PC-3 (cell line): ENCODE data around the gene HMG20A. TPM values are rescaled to one million over a fixed set of nuclear protein-coding genes. Genes with fewer than 3 reads are reported as not detected.

Source experiments
- ATAC-seq: fragments of 200-7000 bp; cut with Tn5 transposase; 2 replicates; pipeline ENCODE4 v1.9.1; 2020; ENCODE audit warnings: mild to moderate bottlenecking, moderate library complexity
- BruUV-seq: library from RNA; stranded (reverse); fragments of 400-500 nt; replicated peaks from 2 replicates; lab custom pipeline; 2021; lab: Mats Ljungman, UMichigan
- CTCF ChIA-PET: fragments of 300-600 bp; sonication (Branson Sonifier 250); formaldehyde crosslinking; loops from one replicate; lab custom pipeline; 2022; ENCODE audit warnings: antibody characterized with exemption; lab: Charles Lee
- POLR2A ChIA-PET: fragments of 300-600 bp; sonication (Branson Sonifier 250); formaldehyde crosslinking; loops from one replicate; lab custom pipeline; 2022; ENCODE audit warnings: antibody characterized with exemption; ENCODE audit not compliant: unreplicated experiment; lab: Charles Lee
- DNase-seq: peaks from one replicate; pipeline ENCODE4 v3.0.0-alpha.2; 2015
- H2AFZ ChIP-seq: fragments of 300-600 bp; sonication (generic); 2 replicates; pipeline ENCODE4 v1.6.0; 2016; ENCODE audit warnings: antibody characterized with exemption, low read length
- H3F3A ChIP-seq: fragments of 300-600 bp; sonication (generic); one replicate; pipeline ENCODE4 v1.6.0; 2017; ENCODE audit warnings: antibody characterized with exemption, low read length, control low read depth, mild to moderate bottlenecking; ENCODE audit not compliant: unreplicated experiment
- H3K27ac ChIP-seq: fragments of 300-600 bp; sonication (generic); 2 replicates; pipeline ENCODE4 v1.5.1; 2016; ENCODE audit warnings: mild to moderate bottlenecking, low read length
- H3K27me3 ChIP-seq: fragments of 300-600 bp; sonication (generic); 2 replicates; pipeline ENCODE4 v1.6.1; 2016; ENCODE audit warnings: low read length, mixed read lengths
- H3K36me3 ChIP-seq: fragments of 300-600 bp; sonication (generic); 2 replicates; pipeline ENCODE4 v1.6.1; 2016; ENCODE audit warnings: low read depth, mixed run types, low read length, mixed read lengths
- H3K4me1 ChIP-seq: fragments of 300-600 bp; sonication (generic); 2 replicates; pipeline ENCODE4 v1.5.1; 2016; ENCODE audit warnings: low read length; ENCODE audit not compliant: insufficient read depth
- H3K4me2 ChIP-seq: fragments of 300-600 bp; sonication (generic); 2 replicates; pipeline ENCODE4 v1.6.0; 2016; ENCODE audit warnings: low read length
- H3K4me3 ChIP-seq: fragments of 300-600 bp; sonication (generic); 2 replicates; pipeline ENCODE4 v1.5.1; 2016; ENCODE audit warnings: mild to moderate bottlenecking, low read length, mixed read lengths
- H3K79me2 ChIP-seq: fragments of 300-600 bp; sonication (generic); 2 replicates; pipeline ENCODE4 v1.6.1; 2017; ENCODE audit warnings: low read length, mixed read lengths
- H3K9ac ChIP-seq: fragments of 300-600 bp; sonication (generic); 2 replicates; pipeline ENCODE4 v1.6.0; 2016; ENCODE audit warnings: mild to moderate bottlenecking, low read length
- H3K9me2 ChIP-seq: fragments of 300-600 bp; sonication (generic); replicated peaks from 2 replicates; pipeline ENCODE4 v1.6.1; 2016; ENCODE audit warnings: mixed run types, low read length, mixed read lengths
- H3K9me3 ChIP-seq: fragments of 300-600 bp; sonication (generic); 2 replicates; pipeline ENCODE4 v1.6.1; 2016; ENCODE audit warnings: low read length, mixed read lengths
- H4K20me1 ChIP-seq: fragments of 300-600 bp; sonication (generic); 2 replicates; pipeline ENCODE4 v1.6.1; 2016; ENCODE audit warnings: low read length, mixed read lengths
- EZH2 ChIP-seq: fragments of 300-600 bp; sonication (generic); IDR thresholded peaks from one replicate; pipeline ENCODE4 v1.6.1; 2017; ENCODE audit warnings: antibody characterized with exemption, mild to moderate bottlenecking, low read length; ENCODE audit not compliant: unreplicated experiment
- EZH2phosphoT487 ChIP-seq: fragments of 300-600 bp; sonication (generic); IDR thresholded peaks from 2 replicates; pipeline ENCODE4 v1.6.1; 2018; ENCODE audit warnings: mild to moderate bottlenecking, antibody characterized with exemption, low read length, borderline replicate concordance
- intact Hi-C: fragments of 100-400 bp; cut with micrococcal nuclease; formaldehyde crosslinking; loops from 2 replicates; pipeline ENCODE4 v1.9.0; 2023
- total RNA-seq: library from RNA; depleted of rRNA; stranded (reverse); fragments of >200 nt; gene quantifications from 2 replicates; pipeline ENCODE4 v1.2.3, GENCODE V29; 2014
- TF ChIP-seq, protein P1 (sequence below): fragments of 300-600 bp; sonication (generic); conservative IDR thresholded peaks from 2 replicates; pipeline ENCODE4 v1.5.1; 2017; ENCODE audit warnings: antibody characterized with exemption, low read depth, mild to moderate bottlenecking, low read length

The HMG20A gene
- total RNA-seq, 1 experiment from 2014 or later, result 17.6 TPM

DNA sequence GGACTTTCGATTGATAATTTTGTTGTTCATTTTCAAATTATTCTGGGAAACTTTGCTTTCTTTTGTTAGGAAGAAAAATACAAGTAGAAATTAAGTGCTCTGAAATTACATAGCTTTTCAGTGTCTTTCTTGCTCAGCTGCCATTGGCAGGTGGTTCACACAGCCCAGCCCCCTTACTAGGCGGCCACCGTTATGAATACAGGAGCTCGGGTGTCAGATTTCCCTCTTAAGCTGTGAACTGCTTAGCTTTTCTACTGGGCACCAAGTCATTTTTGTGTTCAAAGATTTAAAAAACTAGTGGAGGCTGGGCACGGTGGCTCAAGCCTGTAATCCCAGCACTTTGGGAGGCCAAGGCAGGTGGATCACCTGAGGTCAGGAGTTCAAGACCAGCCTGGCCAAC, 55.2 kb downstream of the HMG20A start:
- Histone ChIP-seq H3K4me1 (no peaks in the 10 kb centered on the region), H2AFZ (no peak overlapping the region), H3K9me2 (no peaks in the 10 kb centered on the region), H3K27me3 (no peaks in the 10 kb centered on the region), H4K20me1 (no peaks in the 10 kb centered on the region), H3K79me2 (no peaks in the 10 kb centered on the region), H3K4me3 (no peak overlapping the region), H3K36me3 (peaks cover 13% of the 10 kb centered on the region; the same call in 1 of the 2 replicates), H3K9ac (no peak overlapping the region), H3K9me3 (no peaks in the 10 kb centered on the region), H3K4me2 (no peak overlapping the region), H3K27ac (no peak overlapping the region), H3F3A (no peaks in the 10 kb centered on the region)
- TF ChIP-seq EZH2phosphoT487 (no peak), EZH2 (no peak)
- TF ChIP-seq, protein P1, sequence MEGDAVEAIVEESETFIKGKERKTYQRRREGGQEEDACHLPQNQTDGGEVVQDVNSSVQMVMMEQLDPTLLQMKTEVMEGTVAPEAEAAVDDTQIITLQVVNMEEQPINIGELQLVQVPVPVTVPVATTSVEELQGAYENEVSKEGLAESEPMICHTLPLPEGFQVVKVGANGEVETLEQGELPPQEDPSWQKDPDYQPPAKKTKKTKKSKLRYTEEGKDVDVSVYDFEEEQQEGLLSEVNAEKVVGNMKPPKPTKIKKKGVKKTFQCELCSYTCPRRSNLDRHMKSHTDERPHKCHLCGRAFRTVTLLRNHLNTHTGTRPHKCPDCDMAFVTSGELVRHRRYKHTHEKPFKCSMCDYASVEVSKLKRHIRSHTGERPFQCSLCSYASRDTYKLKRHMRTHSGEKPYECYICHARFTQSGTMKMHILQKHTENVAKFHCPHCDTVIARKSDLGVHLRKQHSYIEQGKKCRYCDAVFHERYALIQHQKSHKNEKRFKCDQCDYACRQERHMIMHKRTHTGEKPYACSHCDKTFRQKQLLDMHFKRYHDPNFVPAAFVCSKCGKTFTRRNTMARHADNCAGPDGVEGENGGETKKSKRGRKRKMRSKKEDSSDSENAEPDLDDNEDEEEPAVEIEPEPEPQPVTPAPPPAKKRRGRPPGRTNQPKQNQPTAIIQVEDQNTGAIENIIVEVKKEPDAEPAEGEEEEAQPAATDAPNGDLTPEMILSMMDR, result no peak
- ATAC-seq (no peak), DNase-seq (no peak)
- BruUV-seq, result no TSS peak
- ChIA-PET POLR2A (no interaction called here), CTCF (no interaction called here)
- intact Hi-C loops, result no loop called here

DNA sequence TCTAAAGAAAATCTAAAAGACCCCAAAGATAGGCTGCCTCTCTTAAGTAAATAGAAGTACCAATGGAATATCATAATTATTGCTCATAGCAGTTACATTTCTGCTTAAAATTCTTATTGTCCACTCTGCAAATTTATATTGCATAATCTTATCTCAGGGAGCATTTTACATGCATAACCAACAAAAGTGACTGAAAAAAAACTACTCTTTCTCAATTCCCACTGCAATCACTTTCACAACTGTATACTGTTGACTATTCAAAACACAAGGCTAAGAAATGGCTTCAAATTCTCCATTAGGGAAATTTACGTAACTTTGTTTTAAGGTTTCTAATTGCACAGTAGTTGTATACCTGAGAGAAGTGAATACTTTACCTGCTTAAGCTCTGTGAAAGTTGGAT, 56.3 kb downstream of the HMG20A start:
- H3K9ac ChIP-seq, result no peak overlapping the region
- no peak overlapping the region for H3K4me3 ChIP-seq
- H3K9me2 ChIP-seq, result no peaks in the 10 kb centered on the region
- H3K79me2 ChIP-seq, result no peaks in the 10 kb centered on the region
- no TSS peak for BruUV-seq
- H4K20me1 ChIP-seq, result no peaks in the 10 kb centered on the region; the same call in 1 of the 2 replicates
- ChIA-PET CTCF (no interaction called here), POLR2A (no interaction called here)
- TF ChIP-seq, protein P1, result no peak
- TF ChIP-seq EZH2phosphoT487 (no peak), EZH2 (no peak)
- DNase-seq (no peak), ATAC-seq (no peak)
- peaks cover 6% of the 10 kb centered on the region; the same call in 1 of the 2 replicates for H3K4me1 ChIP-seq
- intact Hi-C loops, result no loop called here
- H3K4me2 ChIP-seq, result no peak overlapping the region
- H3K27ac ChIP-seq, result no peak overlapping the region
- no peaks in the 10 kb centered on the region for H3K9me3 ChIP-seq
- no peaks in the 10 kb centered on the region for H3K27me3 ChIP-seq
- H2AFZ ChIP-seq, result no peak overlapping the region
- H3F3A ChIP-seq, result no peaks in the 10 kb centered on the region
- peaks cover 10% of the 10 kb centered on the region; the same call in 1 of the 2 replicates for H3K36me3 ChIP-seq

DNA sequence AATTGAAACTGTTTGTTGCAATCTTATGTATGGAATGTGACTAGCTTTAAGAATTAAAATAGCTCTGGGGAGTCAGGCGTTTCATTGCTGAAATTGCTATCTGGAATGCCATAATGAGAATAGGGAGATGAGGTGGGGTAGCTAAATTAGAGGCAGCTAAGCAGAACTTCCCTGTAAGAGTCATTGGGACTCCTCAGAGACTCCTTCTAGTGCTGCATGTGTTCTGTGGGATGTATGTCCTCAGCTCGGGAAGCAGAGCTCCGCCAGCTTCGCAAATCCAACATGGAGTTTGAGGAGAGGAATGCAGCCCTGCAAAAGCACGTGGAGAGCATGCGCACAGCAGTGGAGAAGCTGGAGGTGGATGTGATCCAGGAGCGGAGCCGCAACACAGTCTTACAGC, 57.4 kb downstream of the HMG20A start:
- Histone ChIP-seq H3K27ac (no peak overlapping the region), H4K20me1 (no peaks in the 10 kb centered on the region; the same call in 1 of the 2 replicates), H3K79me2 (no peaks in the 10 kb centered on the region), H2AFZ (no peak overlapping the region), H3K27me3 (no peaks in the 10 kb centered on the region), H3K9me3 (no peaks in the 10 kb centered on the region), H3K4me3 (no peak overlapping the region), H3K4me1 (peaks cover 16% of the 10 kb centered on the region; the same call in 1 of the 2 replicates), H3K9me2 (no peaks in the 10 kb centered on the region), H3K4me2 (no peak overlapping the region), H3K9ac (no peak overlapping the region), H3K36me3 (peaks cover 7% of the 10 kb centered on the region; the same call in 1 of the 2 replicates), H3F3A (no peaks in the 10 kb centered on the region)
- TF ChIP-seq EZH2, result no peak
- no peak for TF ChIP-seq EZH2phosphoT487
- TF ChIP-seq, protein P1, result no peak
- ChIA-PET CTCF (no interaction called here), POLR2A (no interaction called here)
- BruUV-seq, result no TSS peak
- ATAC-seq, result no peak
- intact Hi-C loops, result no loop called here
- DNase-seq, result no peak
